GM21825 (cell line): ENCODE data around the gene C12orf57.

ENCODE experiments used
- ATAC-seq: cut with Tn5 transposase; IDR thresholded peaks from one replicate; pipeline ENCODE4 v1.9.1; 2021; ENCODE audit warnings: mild to moderate bottlenecking, moderate library complexity; ENCODE audit not compliant: unreplicated experiment

The C12orf57 gene

GRCh38 chr12:6963016-6963731, 19.4 kb downstream of the C12orf57 start:
- no peak for ATAC-seq

GRCh38 chr12:6963791-6964413, 20.1 kb downstream of the C12orf57 start:
- ATAC-seq, result no peak

GRCh38 chr12:6964605-6965025, 20.8 kb downstream of the C12orf57 start:
- no peak for ATAC-seq

GRCh38 chr12:6965026-6965661, 21.3 kb downstream of the C12orf57 start:
- ATAC-seq, result peak; percentile 32

- no peak for ATAC-seq
Observed at GRCh38 chr12:6965714-6966113, 21.9 kb downstream of the C12orf57 start.

GRCh38 chr12:6966351-6966750, 22.5 kb downstream of the C12orf57 start:
- no peak for ATAC-seq

- no peak for ATAC-seq
Observed at GRCh38 chr12:6967651-6968100, 23.9 kb downstream of the C12orf57 start.

GRCh38 chr12:6968426-6968825, 24.6 kb downstream of the C12orf57 start:
- ATAC-seq, result no peak

GRCh38 chr12:6970096-6970527, 26.3 kb downstream of the C12orf57 start:
- ATAC-seq, result peak; percentile 6

- ATAC-seq, result no peak
Observed at GRCh38 chr12:6974180-6974579, 30.4 kb downstream of the C12orf57 start.

GRCh38 chr12:6975297-6976032, 31.6 kb downstream of the C12orf57 start:
- no peak for ATAC-seq

- ATAC-seq, result no peak
Observed at GRCh38 chr12:6977653-6978052, 33.8 kb downstream of the C12orf57 start.

GRCh38 chr12:6978188-6978587, 34.4 kb downstream of the C12orf57 start:
- no peak for ATAC-seq

GRCh38 chr12:6978611-6979011, 34.8 kb downstream of the C12orf57 start:
- no peak for ATAC-seq

- no peak for ATAC-seq
Observed at GRCh38 chr12:6979021-6979420, 35.2 kb downstream of the C12orf57 start.

- ATAC-seq, result no peak
Observed at GRCh38 chr12:6979453-6979852, 35.6 kb downstream of the C12orf57 start.

GRCh38 chr12:6980075-6980474, 36.3 kb downstream of the C12orf57 start:
- no peak for ATAC-seq

- ATAC-seq, result no peak
Observed at GRCh38 chr12:6980740-6981139, 36.9 kb downstream of the C12orf57 start.

- no peak for ATAC-seq
Observed at GRCh38 chr12:6981152-6982052, 37.6 kb downstream of the C12orf57 start.

GRCh38 chr12:6982532-6982931, 38.7 kb downstream of the C12orf57 start:
- no peak for ATAC-seq
